Measurements from ENCODE around the gene PLA2G1B. TPM values are rescaled to one million over a fixed set of nuclear protein-coding genes. Genes with fewer than 3 reads are reported as not detected.

Gene PLA2G1B
- total and polyA plus RNA-seq, 2 of the 13 experiments (the other 11 are each of a cell fraction or from before 2014, with no cell fraction given): 0.33 to 1.4 TPM

DNA sequence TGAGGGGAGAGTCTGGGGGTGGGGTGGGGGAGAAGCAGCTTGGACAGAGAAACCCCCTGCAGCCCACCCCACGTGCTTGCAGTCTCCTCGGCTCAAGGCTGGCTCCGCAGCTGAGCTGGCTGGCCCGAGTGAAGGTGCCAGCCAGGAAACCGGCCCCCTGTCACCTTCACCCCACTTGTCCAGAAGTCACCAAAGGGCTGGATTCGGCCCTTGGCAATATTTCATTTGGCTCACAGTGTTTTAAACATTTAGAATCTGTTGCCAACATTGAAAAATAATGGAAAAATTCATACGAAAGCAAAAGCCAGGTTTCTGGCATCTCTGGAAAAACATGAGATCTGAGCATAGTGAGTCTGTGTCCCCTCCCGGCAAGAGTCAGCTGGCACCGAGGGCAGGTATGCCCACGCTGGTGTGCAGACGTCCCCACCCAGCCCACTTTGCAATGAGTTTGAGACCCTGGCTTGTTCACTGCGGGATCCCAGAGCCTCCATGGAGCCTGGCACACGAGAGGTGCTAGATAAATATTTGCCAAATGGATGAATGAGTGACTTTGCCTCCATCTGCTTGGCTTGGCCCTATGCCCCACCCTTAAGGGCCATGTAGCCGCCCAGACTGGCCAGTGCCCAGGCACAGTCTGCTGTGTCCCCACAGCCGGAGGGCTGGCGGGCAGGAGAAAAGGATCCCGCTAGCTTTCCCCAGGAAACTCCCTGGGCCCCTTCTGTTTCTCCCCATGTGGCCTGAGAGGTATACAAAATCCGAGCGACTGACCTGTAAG is 23.2 kb upstream of the PLA2G1B start (continued):
- no peak for TF ChIP-seq MED8 (CRISPR knock-in tag; IDR thresholded peaks at IDR 0.05; ENCODE audit: insufficient replicate concordance)
- TF ChIP-seq, protein P1, sequence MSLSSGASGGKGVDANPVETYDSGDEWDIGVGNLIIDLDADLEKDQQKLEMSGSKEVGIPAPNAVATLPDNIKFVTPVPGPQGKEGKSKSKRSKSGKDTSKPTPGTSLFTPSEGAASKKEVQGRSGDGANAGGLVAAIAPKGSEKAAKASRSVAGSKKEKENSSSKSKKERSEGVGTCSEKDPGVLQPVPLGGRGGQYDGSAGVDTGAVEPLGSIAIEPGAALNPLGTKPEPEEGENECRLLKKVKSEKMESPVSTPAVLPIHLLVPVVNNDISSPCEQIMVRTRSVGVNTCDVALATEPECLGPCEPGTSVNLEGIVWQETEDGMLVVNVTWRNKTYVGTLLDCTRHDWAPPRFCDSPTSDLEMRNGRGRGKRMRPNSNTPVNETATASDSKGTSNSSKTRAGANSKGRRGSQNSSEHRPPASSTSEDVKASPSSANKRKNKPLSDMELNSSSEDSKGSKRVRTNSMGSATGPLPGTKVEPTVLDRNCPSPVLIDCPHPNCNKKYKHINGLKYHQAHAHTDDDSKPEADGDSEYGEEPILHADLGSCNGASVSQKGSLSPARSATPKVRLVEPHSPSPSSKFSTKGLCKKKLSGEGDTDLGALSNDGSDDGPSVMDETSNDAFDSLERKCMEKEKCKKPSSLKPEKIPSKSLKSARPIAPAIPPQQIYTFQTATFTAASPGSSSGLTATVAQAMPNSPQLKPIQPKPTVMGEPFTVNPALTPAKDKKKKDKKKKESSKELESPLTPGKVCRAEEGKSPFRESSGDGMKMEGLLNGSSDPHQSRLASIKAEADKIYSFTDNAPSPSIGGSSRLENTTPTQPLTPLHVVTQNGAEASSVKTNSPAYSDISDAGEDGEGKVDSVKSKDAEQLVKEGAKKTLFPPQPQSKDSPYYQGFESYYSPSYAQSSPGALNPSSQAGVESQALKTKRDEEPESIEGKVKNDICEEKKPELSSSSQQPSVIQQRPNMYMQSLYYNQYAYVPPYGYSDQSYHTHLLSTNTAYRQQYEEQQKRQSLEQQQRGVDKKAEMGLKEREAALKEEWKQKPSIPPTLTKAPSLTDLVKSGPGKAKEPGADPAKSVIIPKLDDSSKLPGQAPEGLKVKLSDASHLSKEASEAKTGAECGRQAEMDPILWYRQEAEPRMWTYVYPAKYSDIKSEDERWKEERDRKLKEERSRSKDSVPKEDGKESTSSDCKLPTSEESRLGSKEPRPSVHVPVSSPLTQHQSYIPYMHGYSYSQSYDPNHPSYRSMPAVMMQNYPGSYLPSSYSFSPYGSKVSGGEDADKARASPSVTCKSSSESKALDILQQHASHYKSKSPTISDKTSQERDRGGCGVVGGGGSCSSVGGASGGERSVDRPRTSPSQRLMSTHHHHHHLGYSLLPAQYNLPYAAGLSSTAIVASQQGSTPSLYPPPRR (CRISPR knock-in tag; IDR thresholded peaks at IDR 0.05; ENCODE audit: borderline replicate concordance): no peak
- no peak for TF ChIP-seq ZSCAN31 (CRISPR knock-in tag; IDR thresholded peaks at IDR 0.05; ENCODE audit: low read depth)
- TF ChIP-seq, protein P2, sequence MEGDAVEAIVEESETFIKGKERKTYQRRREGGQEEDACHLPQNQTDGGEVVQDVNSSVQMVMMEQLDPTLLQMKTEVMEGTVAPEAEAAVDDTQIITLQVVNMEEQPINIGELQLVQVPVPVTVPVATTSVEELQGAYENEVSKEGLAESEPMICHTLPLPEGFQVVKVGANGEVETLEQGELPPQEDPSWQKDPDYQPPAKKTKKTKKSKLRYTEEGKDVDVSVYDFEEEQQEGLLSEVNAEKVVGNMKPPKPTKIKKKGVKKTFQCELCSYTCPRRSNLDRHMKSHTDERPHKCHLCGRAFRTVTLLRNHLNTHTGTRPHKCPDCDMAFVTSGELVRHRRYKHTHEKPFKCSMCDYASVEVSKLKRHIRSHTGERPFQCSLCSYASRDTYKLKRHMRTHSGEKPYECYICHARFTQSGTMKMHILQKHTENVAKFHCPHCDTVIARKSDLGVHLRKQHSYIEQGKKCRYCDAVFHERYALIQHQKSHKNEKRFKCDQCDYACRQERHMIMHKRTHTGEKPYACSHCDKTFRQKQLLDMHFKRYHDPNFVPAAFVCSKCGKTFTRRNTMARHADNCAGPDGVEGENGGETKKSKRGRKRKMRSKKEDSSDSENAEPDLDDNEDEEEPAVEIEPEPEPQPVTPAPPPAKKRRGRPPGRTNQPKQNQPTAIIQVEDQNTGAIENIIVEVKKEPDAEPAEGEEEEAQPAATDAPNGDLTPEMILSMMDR (CRISPR knock-in tag; IDR thresholded peaks at IDR 0.05): no peak
- no peak for TF ChIP-seq FOXA3 (CRISPR knock-in tag; IDR thresholded peaks at IDR 0.05)
- no peak for TF ChIP-seq ASH2L (IDR thresholded peaks at IDR 0.05; ENCODE audit: insufficient read length, low read depth, low read length)
- TF ChIP-seq, protein P3, sequence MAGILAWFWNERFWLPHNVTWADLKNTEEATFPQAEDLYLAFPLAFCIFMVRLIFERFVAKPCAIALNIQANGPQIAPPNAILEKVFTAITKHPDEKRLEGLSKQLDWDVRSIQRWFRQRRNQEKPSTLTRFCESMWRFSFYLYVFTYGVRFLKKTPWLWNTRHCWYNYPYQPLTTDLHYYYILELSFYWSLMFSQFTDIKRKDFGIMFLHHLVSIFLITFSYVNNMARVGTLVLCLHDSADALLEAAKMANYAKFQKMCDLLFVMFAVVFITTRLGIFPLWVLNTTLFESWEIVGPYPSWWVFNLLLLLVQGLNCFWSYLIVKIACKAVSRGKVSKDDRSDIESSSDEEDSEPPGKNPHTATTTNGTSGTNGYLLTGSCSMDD (CRISPR knock-in tag; IDR thresholded peaks at IDR 0.05): no peak
- TF ChIP-seq HNRNPH1 (optimal IDR thresholded peaks at IDR 0.05; ENCODE audit: low read depth, low read length): no peak
- TF ChIP-seq ZBTB42 (CRISPR knock-in tag; IDR thresholded peaks at IDR 0.05): no peak
- no peak for TF ChIP-seq GABPA (IDR thresholded peaks at IDR 0.05; ENCODE audit: low read depth, low read length)
- no peak for TF ChIP-seq GABPA (CRISPR knock-in tag; IDR thresholded peaks at IDR 0.05; ENCODE audit: low read depth)
